Measurements from ENCODE around the gene SNRPD1. TPM values are rescaled to one million over a fixed set of nuclear protein-coding genes. Genes with fewer than 3 reads are reported as not detected.

The SNRPD1 gene
- total and polyA plus RNA-seq, 9 of the 15 experiments (the other 6 are each of a cell fraction or from before 2014, with no cell fraction given), result 186 to 1,063 (median 313) TPM

GRCh38 chr18:21598726-21599584, 13.2 kb upstream of the SNRPD1 start (continued):
- TF ChIP-seq, protein P1, sequence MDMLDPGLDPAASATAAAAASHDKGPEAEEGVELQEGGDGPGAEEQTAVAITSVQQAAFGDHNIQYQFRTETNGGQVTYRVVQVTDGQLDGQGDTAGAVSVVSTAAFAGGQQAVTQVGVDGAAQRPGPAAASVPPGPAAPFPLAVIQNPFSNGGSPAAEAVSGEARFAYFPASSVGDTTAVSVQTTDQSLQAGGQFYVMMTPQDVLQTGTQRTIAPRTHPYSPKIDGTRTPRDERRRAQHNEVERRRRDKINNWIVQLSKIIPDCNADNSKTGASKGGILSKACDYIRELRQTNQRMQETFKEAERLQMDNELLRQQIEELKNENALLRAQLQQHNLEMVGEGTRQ (CRISPR knock-in tag; IDR thresholded peaks at IDR 0.05), result no peak
- TF ChIP-seq TCF7L2 (IDR thresholded peaks at IDR 0.05; ENCODE audit: low read depth, low read length), result no peak
- TF ChIP-seq ZEB2 (IDR thresholded peaks at IDR 0.05), result no peak
- TF ChIP-seq HDAC6 (IDR thresholded peaks at IDR 0.05; ENCODE audit: low read depth, low read length), result no peak
- TF ChIP-seq SUPT5H (IDR thresholded peaks at IDR 0.05), result 0 out of 2 replicates have a peak, but pooled peaks have one; percentile 15
- no peak for TF ChIP-seq NBN (IDR thresholded peaks at IDR 0.05; ENCODE audit: low read depth)
- TF ChIP-seq ZNF232 (CRISPR knock-in tag; IDR thresholded peaks at IDR 0.05), result no peak
- no peak for TF ChIP-seq GABPA (tag; conservative IDR thresholded peaks at IDR 0.05; ENCODE audit: low read depth)
- no peak for TF ChIP-seq ZNF311 (CRISPR knock-in tag; IDR thresholded peaks at IDR 0.05)
- no peak for TF ChIP-seq RBM14 (IDR thresholded peaks at IDR 0.05; ENCODE audit: borderline replicate concordance, insufficient read depth, low read depth, low read length)
- TF ChIP-seq, protein P2, sequence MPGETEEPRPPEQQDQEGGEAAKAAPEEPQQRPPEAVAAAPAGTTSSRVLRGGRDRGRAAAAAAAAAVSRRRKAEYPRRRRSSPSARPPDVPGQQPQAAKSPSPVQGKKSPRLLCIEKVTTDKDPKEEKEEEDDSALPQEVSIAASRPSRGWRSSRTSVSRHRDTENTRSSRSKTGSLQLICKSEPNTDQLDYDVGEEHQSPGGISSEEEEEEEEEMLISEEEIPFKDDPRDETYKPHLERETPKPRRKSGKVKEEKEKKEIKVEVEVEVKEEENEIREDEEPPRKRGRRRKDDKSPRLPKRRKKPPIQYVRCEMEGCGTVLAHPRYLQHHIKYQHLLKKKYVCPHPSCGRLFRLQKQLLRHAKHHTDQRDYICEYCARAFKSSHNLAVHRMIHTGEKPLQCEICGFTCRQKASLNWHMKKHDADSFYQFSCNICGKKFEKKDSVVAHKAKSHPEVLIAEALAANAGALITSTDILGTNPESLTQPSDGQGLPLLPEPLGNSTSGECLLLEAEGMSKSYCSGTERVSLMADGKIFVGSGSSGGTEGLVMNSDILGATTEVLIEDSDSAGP (CRISPR knock-in tag; IDR thresholded peaks at IDR 0.05), result no peak
- TF ChIP-seq MAFK (IDR thresholded peaks at IDR 0.05; ENCODE audit: low read length), result no peak
- TF ChIP-seq BMI1 (IDR thresholded peaks at IDR 0.05; ENCODE audit: low read length), result no peak
- TF ChIP-seq POLR2A (conservative IDR thresholded peaks at IDR 0.05), result peak; percentile 48
- TF ChIP-seq JUN (IDR thresholded peaks at IDR 0.05; ENCODE audit: borderline replicate concordance, low read depth, low read length), result no peak
- TF ChIP-seq JUN (CRISPR knock-in tag; IDR thresholded peaks at IDR 0.05; ENCODE audit: borderline replicate concordance), result no peak
- TF ChIP-seq BRCA1 (IDR thresholded peaks at IDR 0.05), result no peak
- TF ChIP-seq BRCA1 (CRISPR knock-in tag; IDR thresholded peaks at IDR 0.05), result no peak
- no peak for TF ChIP-seq ZNF324 (CRISPR knock-in tag; IDR thresholded peaks at IDR 0.05)
- TF ChIP-seq RUNX1 (IDR thresholded peaks at IDR 0.05; ENCODE audit: low read depth), result no peak
- no peak for TF ChIP-seq TEAD1 (CRISPR knock-in tag; IDR thresholded peaks at IDR 0.05)
- 0 out of 2 replicates have a peak, but pooled peaks have one; percentile 32 for TF ChIP-seq EGR1 (conservative IDR thresholded peaks at IDR 0.05)
- TF ChIP-seq, protein P3, sequence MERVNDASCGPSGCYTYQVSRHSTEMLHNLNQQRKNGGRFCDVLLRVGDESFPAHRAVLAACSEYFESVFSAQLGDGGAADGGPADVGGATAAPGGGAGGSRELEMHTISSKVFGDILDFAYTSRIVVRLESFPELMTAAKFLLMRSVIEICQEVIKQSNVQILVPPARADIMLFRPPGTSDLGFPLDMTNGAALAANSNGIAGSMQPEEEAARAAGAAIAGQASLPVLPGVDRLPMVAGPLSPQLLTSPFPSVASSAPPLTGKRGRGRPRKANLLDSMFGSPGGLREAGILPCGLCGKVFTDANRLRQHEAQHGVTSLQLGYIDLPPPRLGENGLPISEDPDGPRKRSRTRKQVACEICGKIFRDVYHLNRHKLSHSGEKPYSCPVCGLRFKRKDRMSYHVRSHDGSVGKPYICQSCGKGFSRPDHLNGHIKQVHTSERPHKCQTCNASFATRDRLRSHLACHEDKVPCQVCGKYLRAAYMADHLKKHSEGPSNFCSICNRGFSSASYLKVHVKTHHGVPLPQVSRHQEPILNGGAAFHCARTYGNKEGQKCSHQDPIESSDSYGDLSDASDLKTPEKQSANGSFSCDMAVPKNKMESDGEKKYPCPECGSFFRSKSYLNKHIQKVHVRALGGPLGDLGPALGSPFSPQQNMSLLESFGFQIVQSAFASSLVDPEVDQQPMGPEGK (CRISPR knock-in tag; IDR thresholded peaks at IDR 0.05; ENCODE audit: borderline replicate concordance), result no peak
- TF ChIP-seq ZNF717 (CRISPR knock-in tag; IDR thresholded peaks at IDR 0.05), result no peak
- TF ChIP-seq ZNF76 (CRISPR knock-in tag; IDR thresholded peaks at IDR 0.05; ENCODE audit: borderline replicate concordance), result no peak
- TF ChIP-seq PKNOX1 (IDR thresholded peaks at IDR 0.05), result no peak
- no peak for TF ChIP-seq HDAC2 (IDR thresholded peaks at IDR 0.05)

Data from K562 (cell line).